ENCODE results near the gene EPB41L4A.

Gene EPB41L4A

DNA sequence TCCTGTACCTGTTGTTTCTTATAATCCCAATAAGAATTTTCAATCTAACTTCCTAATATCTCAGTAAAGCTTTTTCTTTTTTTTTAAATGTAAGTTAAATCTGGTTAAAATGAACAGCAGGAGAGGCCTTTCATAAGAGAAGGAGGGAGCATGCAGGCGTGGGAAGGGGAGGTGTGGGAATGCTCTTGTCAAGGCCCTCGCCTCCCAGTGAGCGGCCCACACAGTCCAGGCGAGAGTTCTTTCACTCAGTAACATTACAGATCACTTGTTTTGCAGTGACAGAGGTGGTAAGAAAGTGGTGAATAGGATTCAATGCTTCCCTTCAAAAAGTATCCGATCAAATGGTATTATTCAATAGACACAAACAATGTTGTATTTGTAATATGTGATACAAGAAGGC is 125.0 kb downstream of the EPB41L4A start:
- Histone ChIP-seq H3K4me3 (ENCODE audit: low read depth, low read length) (no peak overlapping the region), H3K27me3 (ENCODE audit: control insufficient read depth, insufficient read depth, low read length) (no peaks in the 10 kb centered on the region), H3K79me2 (peaks cover 42% of the 10 kb centered on the region), H3K4me2 (ENCODE audit: low read length) (no peak overlapping the region), H3K4me1 (peaks cover 10% of the 10 kb centered on the region), H3K9ac (no peak overlapping the region), H3K27ac (no peak overlapping the region), H3K36me3 (ENCODE audit: control insufficient read depth, insufficient read depth, low read length) (no peaks in the 10 kb centered on the region), H2AFZ (no peak overlapping the region), H3K9me3 (ENCODE audit: control insufficient read depth, low read length) (no peaks in the 10 kb centered on the region)
- TF ChIP-seq, protein P1, sequence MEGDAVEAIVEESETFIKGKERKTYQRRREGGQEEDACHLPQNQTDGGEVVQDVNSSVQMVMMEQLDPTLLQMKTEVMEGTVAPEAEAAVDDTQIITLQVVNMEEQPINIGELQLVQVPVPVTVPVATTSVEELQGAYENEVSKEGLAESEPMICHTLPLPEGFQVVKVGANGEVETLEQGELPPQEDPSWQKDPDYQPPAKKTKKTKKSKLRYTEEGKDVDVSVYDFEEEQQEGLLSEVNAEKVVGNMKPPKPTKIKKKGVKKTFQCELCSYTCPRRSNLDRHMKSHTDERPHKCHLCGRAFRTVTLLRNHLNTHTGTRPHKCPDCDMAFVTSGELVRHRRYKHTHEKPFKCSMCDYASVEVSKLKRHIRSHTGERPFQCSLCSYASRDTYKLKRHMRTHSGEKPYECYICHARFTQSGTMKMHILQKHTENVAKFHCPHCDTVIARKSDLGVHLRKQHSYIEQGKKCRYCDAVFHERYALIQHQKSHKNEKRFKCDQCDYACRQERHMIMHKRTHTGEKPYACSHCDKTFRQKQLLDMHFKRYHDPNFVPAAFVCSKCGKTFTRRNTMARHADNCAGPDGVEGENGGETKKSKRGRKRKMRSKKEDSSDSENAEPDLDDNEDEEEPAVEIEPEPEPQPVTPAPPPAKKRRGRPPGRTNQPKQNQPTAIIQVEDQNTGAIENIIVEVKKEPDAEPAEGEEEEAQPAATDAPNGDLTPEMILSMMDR (IDR thresholded peaks at IDR 0.05) = no peak

DNA sequence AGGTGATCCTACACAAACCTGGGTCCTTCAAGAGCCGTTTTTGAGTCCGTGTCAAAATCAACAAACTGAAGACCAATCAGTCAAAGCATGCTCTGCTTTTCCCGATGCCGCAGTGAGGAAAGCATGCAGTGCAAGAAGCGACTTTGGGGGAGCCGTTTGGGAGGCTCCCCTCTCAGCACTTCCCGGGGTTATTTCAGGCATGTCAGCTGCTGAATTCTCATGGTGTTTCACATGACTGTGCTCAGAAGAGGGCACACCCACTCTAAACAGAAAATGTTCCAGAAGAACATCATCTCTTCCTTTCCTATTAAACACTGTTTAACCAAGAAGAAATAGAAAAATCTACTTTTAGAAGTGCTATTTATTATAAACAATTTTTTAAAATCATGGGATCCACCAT is 125.5 kb downstream of the EPB41L4A start:
- H3K79me2 ChIP-seq = peaks cover 38% of the 10 kb centered on the region
- H3K27ac ChIP-seq = no peak overlapping the region
- H3K4me2 ChIP-seq (ENCODE audit: low read length) = no peak overlapping the region
- H2AFZ ChIP-seq = no peak overlapping the region
- peaks cover 12% of the 10 kb centered on the region for H3K4me1 ChIP-seq
- H3K4me3 ChIP-seq (ENCODE audit: low read depth, low read length) = no peak overlapping the region
- H3K9me3 ChIP-seq (ENCODE audit: control insufficient read depth, low read length) = no peaks in the 10 kb centered on the region
- TF ChIP-seq, protein P1 (IDR thresholded peaks at IDR 0.05) = no peak
- no peaks in the 10 kb centered on the region for H3K36me3 ChIP-seq (ENCODE audit: control insufficient read depth, insufficient read depth, low read length)
- no peak overlapping the region for H3K9ac ChIP-seq
- H3K27me3 ChIP-seq (ENCODE audit: control insufficient read depth, insufficient read depth, low read length) = no peaks in the 10 kb centered on the region

DNA sequence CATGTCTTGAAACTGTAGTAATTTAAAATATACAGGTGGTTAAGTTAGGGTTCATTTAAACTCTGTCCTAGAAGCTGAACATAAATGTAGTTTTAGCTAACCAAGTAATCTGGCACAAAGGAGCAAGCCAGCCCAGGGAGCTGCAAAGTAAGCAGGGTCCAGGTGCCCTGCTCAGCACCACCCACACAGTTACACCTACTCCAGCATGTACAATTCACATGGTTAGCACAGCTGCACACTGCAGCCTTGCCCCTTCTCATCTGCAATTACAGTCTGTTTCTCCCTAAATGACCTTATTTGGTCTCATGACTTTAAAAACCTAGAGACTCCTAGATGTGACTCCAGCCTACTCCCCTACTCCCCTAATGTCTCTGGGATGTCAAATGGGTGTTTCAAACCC is 128.4 kb downstream of the EPB41L4A start:
- peaks cover 27% of the 10 kb centered on the region for H3K4me1 ChIP-seq
- no peak overlapping the region for H2AFZ ChIP-seq
- TF ChIP-seq, protein P1 (IDR thresholded peaks at IDR 0.05) = no peak
- H3K4me3 ChIP-seq (ENCODE audit: low read depth, low read length) = no peak overlapping the region
- H3K27me3 ChIP-seq (ENCODE audit: control insufficient read depth, insufficient read depth, low read length) = no peaks in the 10 kb centered on the region
- no peaks in the 10 kb centered on the region for H3K9me3 ChIP-seq (ENCODE audit: control insufficient read depth, low read length)
- no peak overlapping the region for H3K4me2 ChIP-seq (ENCODE audit: low read length)
- no peak overlapping the region for H3K27ac ChIP-seq
- no peaks in the 10 kb centered on the region for H3K36me3 ChIP-seq (ENCODE audit: control insufficient read depth, insufficient read depth, low read length)
- H3K9ac ChIP-seq = no peak overlapping the region
- H3K79me2 ChIP-seq = peaks cover 23% of the 10 kb centered on the region

DNA sequence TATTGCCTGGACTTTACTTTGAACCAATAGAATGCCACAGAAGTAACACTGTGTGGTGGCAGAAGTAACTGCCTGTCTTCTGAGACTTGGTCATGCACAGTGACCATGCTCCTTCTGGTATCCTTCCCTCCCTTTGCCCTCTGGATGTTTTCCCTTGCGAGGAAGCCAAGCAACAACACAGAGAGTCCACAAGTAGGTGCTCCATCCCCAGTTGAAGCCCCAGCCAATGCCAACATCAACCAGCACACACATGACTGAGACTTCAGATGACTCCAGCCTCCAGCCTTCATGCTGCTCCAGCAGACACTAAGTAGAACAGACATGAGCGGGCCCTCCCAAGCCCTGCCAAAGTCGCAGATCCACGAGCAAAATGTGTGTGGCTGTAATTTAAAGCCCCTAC is 129.6 kb downstream of the EPB41L4A start:
- H3K4me1 ChIP-seq = peaks cover 27% of the 10 kb centered on the region
- no peak overlapping the region for H2AFZ ChIP-seq
- no peak overlapping the region for H3K9ac ChIP-seq
- H3K36me3 ChIP-seq (ENCODE audit: control insufficient read depth, insufficient read depth, low read length) = no peaks in the 10 kb centered on the region
- TF ChIP-seq, protein P1 (IDR thresholded peaks at IDR 0.05) = peak; percentile 48
- no peaks in the 10 kb centered on the region for H3K27me3 ChIP-seq (ENCODE audit: control insufficient read depth, insufficient read depth, low read length)
- H3K79me2 ChIP-seq = peaks cover 18% of the 10 kb centered on the region
- peak overlapping the region; percentile 6 for H3K27ac ChIP-seq
- no peak overlapping the region for H3K4me2 ChIP-seq (ENCODE audit: low read length)
- no peak overlapping the region for H3K4me3 ChIP-seq (ENCODE audit: low read depth, low read length)
- H3K9me3 ChIP-seq (ENCODE audit: control insufficient read depth, low read length) = no peaks in the 10 kb centered on the region

All from parathyroid adenoma (tissue), 2 donors.